NOMO-1 treated with DMSO at 0.1 percent for 48 hours (cell line): ENCODE results near the gene SLC16A10.
"Not testable (repeated sequence)": the region's sequence is repeated elsewhere in the genome, so short reads cannot be mapped to it uniquely, and the experiment has no call there.

Experiments
- DNase-seq: peaks from one replicate; lab custom pipeline; 2025; ENCODE audit not compliant: unreplicated experiment; lab: John Stamatoyannopoulos, UW

Gene SLC16A10, protein sequence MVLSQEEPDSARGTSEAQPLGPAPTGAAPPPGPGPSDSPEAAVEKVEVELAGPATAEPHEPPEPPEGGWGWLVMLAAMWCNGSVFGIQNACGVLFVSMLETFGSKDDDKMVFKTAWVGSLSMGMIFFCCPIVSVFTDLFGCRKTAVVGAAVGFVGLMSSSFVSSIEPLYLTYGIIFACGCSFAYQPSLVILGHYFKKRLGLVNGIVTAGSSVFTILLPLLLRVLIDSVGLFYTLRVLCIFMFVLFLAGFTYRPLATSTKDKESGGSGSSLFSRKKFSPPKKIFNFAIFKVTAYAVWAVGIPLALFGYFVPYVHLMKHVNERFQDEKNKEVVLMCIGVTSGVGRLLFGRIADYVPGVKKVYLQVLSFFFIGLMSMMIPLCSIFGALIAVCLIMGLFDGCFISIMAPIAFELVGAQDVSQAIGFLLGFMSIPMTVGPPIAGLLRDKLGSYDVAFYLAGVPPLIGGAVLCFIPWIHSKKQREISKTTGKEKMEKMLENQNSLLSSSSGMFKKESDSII

DNA sequence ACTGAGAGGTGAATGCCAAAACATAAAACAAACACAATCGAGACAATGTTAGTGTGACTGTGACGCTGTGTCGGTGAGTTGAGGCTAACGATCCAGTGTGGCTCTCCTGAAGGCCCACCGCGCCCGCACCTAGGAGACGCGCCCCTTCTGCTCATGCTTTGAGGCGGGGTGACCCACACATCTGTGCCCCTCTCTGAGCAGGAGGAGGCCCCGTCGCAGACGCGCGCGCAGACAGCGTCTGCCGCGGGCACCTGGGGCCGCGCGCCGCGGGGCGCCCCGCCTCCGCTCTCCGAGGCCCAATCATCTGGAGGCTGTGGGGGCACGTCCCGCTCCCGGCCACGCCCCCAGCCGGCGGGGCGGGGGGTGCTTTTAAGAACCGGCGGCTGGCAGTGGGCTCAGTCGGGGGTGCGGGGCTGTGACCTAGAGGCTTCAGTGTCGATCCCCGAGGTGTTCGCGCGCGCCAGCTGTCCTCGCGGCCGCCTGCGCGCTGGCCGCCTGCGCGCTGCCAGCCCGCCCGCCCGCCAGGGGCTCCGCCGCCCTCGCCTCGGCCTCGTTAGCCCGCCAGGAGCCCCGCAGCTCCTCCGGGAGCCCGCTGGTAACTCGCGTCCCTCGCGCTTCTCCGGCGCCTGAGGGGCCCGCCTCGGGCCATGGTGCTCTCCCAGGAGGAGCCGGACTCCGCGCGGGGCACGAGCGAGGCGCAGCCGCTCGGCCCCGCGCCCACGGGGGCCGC lies at the start of gene SLC16A10:
Gene SLC16A10 (plus strand): TSS at position 398 of the 730 bp plus-strand sequence. CDS start 250 bp downstream, at position 648.
- peak; percentile 21 for DNase-seq

DNA sequence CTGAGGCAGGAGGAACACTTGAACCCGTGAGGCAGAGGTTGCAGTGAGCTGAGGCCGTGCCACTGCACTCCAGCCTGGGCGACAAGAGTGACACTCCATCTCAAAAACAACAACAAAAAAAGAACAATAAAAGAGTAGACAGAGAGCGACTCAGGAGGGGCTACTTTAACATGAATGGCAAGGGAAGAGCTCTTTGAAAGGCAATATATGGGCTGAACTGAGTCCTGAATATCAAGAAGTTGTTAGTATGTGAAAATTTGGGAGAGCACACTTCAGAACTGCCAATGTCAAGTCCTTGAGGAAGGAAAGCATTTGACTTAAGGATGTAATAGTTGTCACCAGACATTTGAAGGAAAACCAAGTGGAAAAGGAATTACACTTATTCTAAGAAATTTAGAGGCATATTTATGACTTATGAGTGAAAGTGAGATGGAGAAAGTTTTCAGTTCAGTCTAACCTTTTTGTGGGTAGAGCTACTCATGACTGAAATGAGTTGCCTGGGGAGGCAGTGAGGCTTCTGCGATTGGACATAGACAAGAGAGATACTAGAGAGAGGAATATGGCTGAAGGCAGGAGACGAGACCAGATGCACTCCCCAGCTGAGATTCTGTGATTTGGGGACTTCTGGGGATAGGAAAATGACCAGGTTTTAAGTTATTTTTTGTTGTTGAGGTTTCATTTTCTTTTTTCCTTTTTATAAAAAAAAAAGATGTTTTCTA lies 48.6 kb upstream of the SLC16A10 start:
- no peak for DNase-seq

DNA sequence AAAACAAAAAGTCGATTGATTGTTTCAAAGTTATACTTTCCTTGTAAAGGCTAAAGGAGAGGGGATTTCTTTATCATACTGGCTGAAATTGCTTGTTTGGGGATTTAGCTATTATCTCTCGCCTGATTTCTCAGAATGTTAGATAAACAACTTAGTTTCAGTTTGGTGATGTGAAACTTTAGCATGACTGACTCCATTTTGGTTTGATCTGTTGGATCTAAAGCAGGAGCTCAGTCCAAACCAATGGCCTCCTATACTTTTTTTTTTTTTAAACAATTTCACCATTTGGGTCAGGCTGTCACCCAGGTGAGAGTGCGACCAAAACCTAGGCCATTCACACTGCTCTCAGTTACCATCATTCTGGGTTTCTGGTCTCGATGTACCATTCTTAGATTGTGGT lies 45.4 kb upstream of the SLC16A10 start:
- no peak for DNase-seq

DNA sequence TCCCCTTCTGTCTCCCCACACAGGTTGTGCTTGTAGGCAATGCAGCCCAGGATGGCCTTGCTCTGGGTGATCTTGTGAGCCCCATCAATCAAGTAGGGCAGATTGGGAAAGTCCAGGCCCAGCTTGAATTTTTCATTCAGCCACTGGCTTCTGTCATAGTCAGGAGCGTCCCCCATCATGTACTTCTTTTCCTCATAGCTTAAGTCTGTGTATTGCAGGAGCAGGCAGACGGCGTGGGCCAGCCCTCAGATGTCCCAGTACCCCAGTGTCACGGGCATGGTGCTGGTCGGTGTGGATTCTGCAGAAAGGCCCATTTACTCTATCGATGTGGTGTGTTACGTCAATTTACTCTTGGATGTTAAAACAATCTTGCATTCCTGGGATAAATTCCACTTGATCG lies 40.1 kb upstream of the SLC16A10 start:
- no peak for DNase-seq

DNA sequence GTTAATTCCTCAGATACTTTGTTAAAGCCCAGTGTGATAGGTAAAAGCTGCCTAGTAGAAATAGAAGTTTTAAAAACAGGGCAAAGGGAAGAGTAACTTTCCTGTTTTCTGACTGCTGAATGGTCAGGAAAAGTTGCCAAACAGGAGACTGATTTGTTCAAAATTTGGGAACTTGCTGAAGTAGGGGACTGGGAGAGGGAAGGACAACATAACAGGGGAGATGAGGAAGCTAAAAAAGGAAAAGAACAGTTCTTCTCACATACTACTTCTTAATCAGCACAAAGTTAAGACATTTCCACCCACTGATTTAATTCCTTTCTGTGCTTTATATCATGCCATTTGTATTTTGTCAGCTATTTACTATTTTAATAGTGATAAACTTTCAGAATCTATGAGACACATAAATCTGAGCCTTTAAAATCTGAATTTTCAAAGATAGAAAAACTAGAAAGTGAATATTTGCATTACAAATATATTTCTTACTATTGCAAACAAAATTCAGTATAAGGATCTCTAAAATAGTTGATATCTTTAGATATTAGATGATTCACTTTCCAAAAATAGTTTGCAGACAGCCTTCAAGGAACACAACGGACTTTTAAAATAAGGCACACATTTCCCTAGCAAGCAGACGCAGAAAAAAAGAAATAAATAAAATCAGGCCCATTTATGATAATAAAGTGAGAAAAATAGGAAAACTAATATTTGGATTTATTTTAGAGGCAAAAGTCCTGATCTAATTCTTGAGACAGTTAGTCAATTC lies 36.9 kb upstream of the SLC16A10 start:
- no peak for DNase-seq

DNA sequence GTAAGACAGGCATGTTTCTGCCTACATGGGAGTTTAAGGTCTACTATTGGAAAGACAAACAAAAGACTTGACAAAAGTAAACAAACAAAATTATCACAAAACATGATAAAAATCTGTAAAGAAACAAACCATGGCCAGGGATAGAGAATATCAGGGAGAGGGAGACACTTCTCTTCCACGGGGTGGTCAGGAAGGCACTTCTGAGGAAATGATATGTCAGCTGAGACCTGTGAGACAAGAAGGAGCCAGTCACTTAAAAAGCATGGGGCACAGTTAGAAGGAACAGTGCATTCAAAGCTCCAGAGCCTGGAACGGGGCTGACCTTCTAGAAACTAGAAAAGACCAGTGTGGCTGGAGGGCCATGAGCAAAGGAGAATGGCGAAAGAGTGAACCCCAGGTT lies 35.1 kb upstream of the SLC16A10 start:
- no peak for DNase-seq

DNA sequence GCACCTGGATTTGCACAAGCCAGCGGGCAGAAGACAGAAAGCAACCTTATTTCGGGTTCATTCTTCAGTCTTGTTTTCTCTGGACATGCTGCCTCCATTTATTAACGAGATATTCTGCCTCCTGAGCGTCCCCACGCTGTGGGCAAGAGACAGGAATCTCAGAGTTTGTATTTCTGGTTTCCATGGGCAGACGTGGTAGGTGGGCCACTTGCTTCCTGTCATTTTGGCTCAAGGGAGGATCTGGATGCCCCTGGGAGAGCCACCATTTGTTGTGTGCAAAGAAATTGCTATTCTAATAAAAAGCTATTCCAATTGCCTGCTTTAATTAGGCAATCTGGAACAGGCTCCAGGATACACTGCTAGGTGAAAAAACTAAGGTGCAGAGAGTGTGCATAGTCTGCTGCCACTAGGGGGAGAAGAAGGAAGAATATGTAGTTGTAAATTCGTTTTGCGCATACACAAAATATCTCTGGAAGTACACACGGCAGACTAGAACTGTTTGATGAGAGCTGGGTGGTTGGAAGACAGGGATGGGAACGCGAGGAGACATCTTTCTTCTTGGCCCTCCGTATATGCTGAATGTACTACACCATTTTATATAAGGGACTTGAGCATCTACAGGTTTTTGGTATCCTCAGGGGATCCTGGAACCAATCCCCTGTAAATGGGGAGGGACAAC lies 30.1 kb upstream of the SLC16A10 start:
- peak; percentile 37 for DNase-seq

DNA sequence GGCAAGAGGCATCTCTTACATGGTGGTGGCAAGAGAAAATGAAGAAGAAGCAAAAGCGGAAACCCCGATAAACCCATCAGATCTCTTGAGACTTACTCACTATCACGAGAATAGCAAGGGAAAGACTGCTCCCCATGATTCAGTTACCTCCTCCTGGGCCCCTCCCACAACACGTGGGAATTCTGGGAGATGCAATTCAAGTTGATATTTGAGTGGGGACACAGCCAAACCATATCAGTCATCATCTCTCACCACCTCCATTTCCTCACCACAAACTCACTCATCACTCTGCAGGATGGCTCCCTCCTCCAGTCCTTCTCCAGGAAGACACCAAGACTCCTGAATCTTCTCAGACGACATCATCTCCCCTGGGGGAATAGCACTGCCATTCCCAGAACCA lies 25.8 kb upstream of the SLC16A10 start:
- no peak for DNase-seq

DNA sequence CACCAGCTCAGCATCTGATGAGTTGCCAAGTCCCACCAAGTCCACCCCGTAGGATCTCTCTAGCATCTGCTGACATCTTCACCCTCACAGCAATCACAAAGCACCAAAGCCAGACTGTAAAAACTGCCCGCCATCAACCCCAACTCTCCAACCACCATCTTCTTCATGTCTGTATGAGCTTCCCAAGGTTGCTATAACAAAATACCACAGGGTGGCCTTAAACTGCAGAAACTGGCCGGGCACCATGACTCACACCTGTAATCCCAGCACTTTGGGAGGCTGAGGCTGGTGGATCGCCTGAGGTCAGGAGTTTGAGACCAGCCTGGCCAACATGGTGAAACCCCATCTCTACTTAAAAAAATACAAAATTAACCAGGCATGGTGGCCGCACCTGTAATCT lies 25.3 kb upstream of the SLC16A10 start:
- DNase-seq: not testable (repeated sequence)

DNA sequence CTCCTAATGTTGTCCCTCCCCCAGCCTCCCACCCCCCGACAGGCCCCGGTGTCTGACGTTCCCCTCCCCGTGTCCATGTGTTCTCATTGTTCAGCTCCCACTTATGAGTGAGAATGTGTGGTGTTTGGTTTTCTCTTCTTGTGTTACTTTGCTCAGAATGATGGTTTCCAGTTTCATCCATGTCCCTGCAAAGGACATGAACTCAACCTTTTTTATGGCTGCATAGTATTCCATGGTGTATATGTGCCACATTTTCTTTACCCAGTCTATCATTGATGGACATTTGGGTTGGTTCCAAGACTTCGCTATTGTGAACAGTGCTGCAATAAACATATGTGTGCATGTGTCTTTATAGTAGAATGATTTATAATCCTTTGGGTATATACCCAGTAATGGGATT lies 24.4 kb upstream of the SLC16A10 start:
- DNase-seq: not testable (repeated sequence)

DNA sequence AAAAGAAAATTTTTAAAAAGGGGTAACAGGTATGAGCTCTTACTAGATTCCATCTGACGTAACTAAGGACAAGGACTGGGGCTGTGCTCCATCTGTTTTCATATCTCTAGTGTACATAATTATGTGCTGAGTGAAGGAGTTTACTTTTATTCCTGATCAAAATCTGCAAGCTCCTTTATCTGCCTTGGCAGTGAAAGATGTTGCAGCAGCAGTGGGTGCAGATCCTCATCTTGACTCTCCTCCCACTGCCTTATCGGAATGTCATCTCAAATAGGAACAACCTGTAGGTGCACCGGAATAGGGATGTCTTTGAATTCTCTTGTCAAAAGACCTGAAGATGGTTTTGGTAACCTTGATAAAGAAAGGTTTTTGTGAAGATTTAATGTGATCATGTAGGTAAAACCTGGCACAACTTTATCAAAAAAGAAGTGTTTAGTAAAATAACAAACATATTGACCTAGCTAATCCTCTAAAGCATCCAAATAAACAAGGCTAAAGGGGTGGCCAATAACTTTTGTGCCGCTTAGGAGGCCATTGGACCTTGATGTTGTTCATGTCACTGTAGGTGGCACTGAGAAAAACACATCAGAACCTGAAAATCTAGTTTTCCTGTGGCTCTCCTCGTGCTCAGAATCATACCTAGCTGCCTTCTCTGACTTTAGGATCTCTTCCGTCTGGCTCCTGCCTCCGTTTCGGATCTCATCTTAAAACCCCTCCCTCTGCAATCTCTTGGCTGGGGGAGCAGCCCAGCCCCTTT lies 19.0 kb upstream of the SLC16A10 start:
- no peak for DNase-seq

DNA sequence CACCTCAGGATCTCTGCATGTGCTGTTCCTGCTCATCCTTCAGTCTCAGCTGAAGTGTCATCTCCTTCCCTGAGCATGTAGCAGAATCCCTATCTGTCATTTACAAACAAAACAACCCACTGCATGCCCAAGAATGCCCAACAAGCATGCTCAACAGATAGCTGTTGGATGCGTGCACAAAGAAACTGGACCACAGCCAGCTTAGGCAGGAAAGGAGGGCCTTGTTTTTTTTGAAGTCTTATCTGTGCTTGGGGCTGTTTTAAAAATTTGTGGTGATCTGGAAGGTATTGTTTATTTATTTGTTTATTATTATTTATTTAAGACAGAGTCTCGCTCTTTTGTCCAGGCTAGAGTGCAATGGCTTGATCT lies 18.5 kb upstream of the SLC16A10 start:
- DNase-seq: no peak

DNA sequence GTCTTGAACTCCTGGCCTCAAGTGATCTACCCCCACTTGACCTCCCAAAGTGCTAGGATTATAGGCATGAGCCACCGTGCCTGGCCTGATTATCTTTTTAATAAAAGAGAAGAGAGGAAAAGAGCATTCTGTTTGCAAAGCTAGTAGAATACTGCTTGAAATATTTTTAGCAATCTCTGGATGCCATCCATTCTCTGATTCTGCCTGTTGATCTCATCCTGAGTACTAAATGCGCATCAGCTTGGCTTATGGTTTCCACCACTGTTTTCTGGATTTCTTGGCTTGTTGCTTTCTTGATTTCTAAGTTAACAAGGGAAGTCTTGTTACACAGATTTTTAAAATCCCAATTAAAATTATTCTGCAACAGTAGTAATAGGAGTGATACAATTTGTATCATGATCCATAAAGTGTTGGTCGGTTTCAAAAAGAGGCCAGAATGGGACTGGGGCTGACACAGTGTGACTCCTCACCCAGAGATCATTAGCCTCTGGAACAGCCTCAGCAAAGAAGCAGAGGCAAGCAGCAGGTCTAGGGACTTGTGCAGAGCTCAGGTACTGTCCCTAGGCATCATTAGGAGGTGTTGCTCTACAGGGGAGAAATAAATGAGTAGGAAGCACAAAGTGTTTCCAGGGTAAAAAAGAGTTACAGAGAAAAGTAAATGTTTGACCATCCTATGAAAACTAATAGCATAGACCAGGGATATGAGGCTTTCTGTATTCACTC lies 17.8 kb upstream of the SLC16A10 start:
- no peak for DNase-seq

DNA sequence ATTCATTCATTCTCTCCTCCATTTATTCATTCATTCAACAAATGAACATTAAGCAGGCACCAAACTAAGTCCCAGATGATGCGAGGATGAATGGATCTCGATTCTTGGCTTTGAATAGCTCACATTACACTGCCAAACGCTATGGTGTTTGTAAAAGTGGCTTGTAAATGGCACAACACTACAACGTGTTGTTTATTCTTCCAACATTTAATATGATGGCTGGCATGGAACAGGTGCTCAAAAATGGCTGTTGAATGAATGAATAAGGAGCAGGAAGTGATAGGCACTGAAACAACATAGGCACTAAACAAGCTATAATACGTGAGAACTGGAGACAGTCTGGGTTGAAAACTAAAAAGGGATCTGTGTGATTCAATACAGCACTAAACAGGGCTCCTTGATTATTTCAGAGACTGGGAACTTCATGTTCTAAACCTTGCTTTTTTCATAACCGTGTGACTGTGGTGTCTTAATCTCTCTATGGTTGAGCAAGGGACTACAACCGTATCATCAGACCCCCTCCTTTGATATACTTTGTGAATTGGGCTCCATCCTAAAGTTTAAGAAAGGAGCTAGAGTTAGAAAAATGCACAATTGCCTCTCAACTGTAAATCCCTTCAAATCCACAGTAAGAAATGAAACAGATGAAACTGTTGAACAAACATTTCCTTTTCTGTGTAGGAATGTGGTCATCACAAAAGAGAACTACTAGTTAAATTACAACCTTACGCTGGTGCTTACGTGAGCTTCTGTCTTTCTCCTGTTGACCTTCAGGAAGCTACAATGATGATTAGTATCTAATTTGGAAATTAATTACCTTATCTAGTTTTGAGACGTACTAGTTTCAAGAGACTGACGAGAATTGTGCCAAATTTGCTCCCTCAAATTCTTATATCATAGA lies 16.9 kb upstream of the SLC16A10 start:
- no peak for DNase-seq

DNA sequence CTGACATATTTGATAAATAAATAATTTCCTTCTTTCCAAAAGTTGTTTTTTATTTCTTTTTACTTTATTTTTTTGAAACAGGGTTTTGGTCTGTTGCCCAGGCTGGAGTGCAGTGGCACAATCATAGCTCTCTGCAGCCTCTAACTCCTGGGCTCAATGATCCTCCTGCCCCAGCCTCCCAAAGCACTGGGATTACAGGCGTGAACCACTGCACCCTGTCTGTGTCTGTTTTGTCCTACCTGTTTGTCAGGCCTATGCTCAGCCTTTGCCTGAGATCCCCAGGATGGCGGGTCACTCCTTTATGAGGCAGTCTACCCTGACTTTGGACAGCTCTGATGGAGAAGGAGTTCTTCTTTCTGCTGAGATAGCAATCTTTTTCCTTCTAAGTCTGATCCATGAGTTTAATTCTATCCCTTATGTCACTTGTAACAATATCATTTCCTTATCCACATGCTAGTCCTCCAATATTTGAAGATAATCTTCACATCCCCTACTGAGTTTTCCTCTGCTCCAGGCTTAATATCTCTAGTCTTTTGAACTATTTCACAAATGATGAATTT lies 14.4 kb upstream of the SLC16A10 start:
- DNase-seq: no peak

DNA sequence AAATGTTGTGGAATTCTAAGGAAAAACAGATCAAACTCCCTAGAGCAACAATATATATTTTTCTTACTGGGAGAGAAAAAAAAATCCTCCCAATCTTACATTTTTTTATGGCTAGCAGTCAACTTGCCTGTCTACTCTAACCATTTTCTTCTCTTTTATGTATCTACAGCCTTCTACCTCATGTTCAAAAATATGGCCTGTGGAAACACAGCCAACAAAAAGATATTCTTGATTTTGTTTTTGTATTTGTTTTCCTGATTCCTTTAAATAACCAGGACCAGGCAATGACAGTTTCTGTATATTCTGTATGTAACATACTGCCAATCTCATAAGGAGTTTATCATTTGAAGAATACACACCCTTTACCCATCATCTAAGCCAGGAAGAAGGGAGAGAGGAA lies 13.0 kb upstream of the SLC16A10 start:
- DNase-seq: no peak

DNA sequence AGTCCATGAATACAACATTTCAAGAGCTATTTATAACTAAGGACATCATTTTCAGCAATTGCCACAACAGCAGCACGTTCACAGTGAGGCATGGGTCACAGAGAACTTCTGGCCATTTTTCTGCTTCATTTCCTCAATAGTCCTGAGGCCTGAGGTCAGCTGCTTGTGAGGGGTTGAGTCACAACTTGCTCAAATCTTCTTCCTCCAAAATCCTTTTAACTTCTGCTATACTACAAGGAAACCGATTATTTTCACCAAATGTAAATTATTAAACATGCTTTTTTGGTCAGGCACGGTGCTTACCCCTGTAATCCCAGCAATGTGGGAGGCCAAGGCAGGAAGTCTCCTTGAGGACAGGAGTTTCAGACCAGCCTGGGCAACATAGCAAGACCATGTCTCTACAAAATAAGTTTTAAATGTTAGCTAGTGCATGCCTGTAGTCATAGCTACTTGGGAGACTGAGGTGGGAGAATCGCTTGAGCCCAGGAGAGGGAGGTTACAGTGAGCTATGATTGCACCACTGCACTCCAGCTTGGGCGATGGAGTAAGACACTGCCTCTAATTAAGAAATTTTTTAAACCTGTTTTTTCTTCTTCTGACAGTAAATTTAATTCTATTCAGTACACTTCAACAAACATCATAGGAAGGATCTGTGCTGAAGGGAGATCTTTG lies 11.1 kb upstream of the SLC16A10 start:
- peak; percentile 63 for DNase-seq
